WTC11 (cell line): ENCODE results near the gene OLFML2B. TPM values are rescaled to one million over a fixed set of nuclear protein-coding genes. Genes with fewer than 3 reads are reported as not detected.

Source experiments
- ATAC-seq: fragments of 200-7000 bp; cut with Tn5 transposase; 2 replicates; pipeline ENCODE4 v1.10.0; 2021; ENCODE audit warnings: mild to moderate bottlenecking, moderate library complexity
- CTCF ChIA-PET: fragments of 300-600 bp; sonication (Branson Sonifier 250); formaldehyde crosslinking; loops from one replicate; lab custom pipeline; 2021; ENCODE audit warnings: antibody characterized with exemption; lab: Charles Lee
- POLR2A ChIA-PET: fragments of 350-600 bp; sonication (Branson Sonifier 250); formaldehyde crosslinking; loops from one replicate; lab custom pipeline; 2021; ENCODE audit warnings: antibody characterized with exemption; lab: Charles Lee
- DNase-seq: peaks from one replicate; pipeline ENCODE4 v3.0.0; 2021; ENCODE audit warnings: low spot score
- H3K27ac Mint-ChIP-seq: 2 replicates; pipeline ENCODE4 v1.8.0; 2021; ENCODE audit warnings: mixed read lengths
- H3K27me3 Mint-ChIP-seq: 2 replicates; pipeline ENCODE4 v1.8.0; 2021; ENCODE audit warnings: low read depth, mild to moderate bottlenecking, moderate library complexity, mixed read lengths
- H3K36me3 Mint-ChIP-seq: 2 replicates; pipeline ENCODE4 v1.8.0; 2021; ENCODE audit warnings: mixed read lengths
- H3K4me1 Mint-ChIP-seq: 2 replicates; pipeline ENCODE4 v1.8.0; 2022; ENCODE audit warnings: mixed read lengths
- H3K4me3 Mint-ChIP-seq: 2 replicates; pipeline ENCODE4 v1.8.0; 2021; ENCODE audit warnings: mild to moderate bottlenecking, moderate library complexity, mixed read lengths
- H3K9me3 Mint-ChIP-seq: 2 replicates; pipeline ENCODE4 v1.8.0; 2021; ENCODE audit warnings: mixed read lengths
- AR ChIP-seq: fragments of 250-450 bp; sonication (Bioruptor Pico); IDR thresholded peaks from 2 replicates; pipeline ENCODE4 v1.9.0; 2021; ENCODE audit warnings: mild to moderate bottlenecking
- E2F1 ChIP-seq: sonication (generic); formaldehyde crosslinking; IDR thresholded peaks from 2 replicates; pipeline ENCODE4 v1.8.0; 2022; ENCODE audit warnings: mild to moderate bottlenecking, missing genetic modification reagents
- IRF1 ChIP-seq: sonication (generic); formaldehyde crosslinking; IDR thresholded peaks from 2 replicates; pipeline ENCODE4 v1.8.0; 2023; ENCODE audit warnings: missing genetic modification reagents
- MYBL2 ChIP-seq: sonication (generic); formaldehyde crosslinking; IDR thresholded peaks from 2 replicates; pipeline ENCODE4 v1.8.1; 2023; ENCODE audit warnings: mild to moderate bottlenecking, moderate library complexity, missing genetic modification reagents
- NR1H2 ChIP-seq: sonication (generic); formaldehyde crosslinking; IDR thresholded peaks from 2 replicates; pipeline ENCODE4 v1.9.0; 2021; ENCODE audit warnings: mild to moderate bottlenecking, moderate library complexity, missing genetic modification reagents
- NR2C2 ChIP-seq: sonication (generic); formaldehyde crosslinking; IDR thresholded peaks from 2 replicates; pipeline ENCODE4 v1.8.0; 2022; ENCODE audit warnings: mild to moderate bottlenecking, missing genetic modification reagents
- RORB ChIP-seq: fragments of 250-450 bp; sonication (Bioruptor Pico); IDR thresholded peaks from 2 replicates; pipeline ENCODE4 v1.9.0; 2021; ENCODE audit warnings: mild to moderate bottlenecking
- SOX15 ChIP-seq: fragments of 250-450 bp; sonication (Bioruptor Pico); IDR thresholded peaks from 2 replicates; pipeline ENCODE4 v1.9.0; 2021; ENCODE audit warnings: mild to moderate bottlenecking
- ZNF138 ChIP-seq: sonication (generic); formaldehyde crosslinking; conservative IDR thresholded peaks from 2 replicates; pipeline ENCODE4 v1.8.1; 2022; ENCODE audit warnings: mild to moderate bottlenecking, moderate library complexity, missing genetic modification reagents
- ZNF317 ChIP-seq: sonication (generic); formaldehyde crosslinking; IDR thresholded peaks from 2 replicates; pipeline ENCODE4 v1.8.1; 2023; ENCODE audit warnings: low read depth, mild to moderate bottlenecking, moderate library complexity, missing genetic modification reagents, borderline replicate concordance
- ZNF425 ChIP-seq: fragments of 250-450 bp; sonication (Bioruptor Pico); conservative IDR thresholded peaks from 2 replicates; pipeline ENCODE4 v1.9.0; 2021; ENCODE audit warnings: mild to moderate bottlenecking
- ZNF512 ChIP-seq: sonication (generic); formaldehyde crosslinking; IDR thresholded peaks from 2 replicates; pipeline ENCODE4 v1.8.1; 2022; ENCODE audit warnings: missing genetic modification reagents, borderline replicate concordance
- total RNA-seq: library from RNA; stranded (reverse); gene quantifications from 3 replicates; pipeline ENCODE4 v1.2.3, GENCODE V29; 2021
- TF ChIP-seq, protein P1 (sequence below): sonication (generic); formaldehyde crosslinking; IDR thresholded peaks from 2 replicates; pipeline ENCODE4 v1.8.1; 2022; ENCODE audit warnings: low read depth, mild to moderate bottlenecking, moderate library complexity, missing genetic modification reagents, borderline replicate concordance
- TF ChIP-seq, protein P2 (sequence below): sonication (generic); formaldehyde crosslinking; IDR thresholded peaks from 2 replicates; pipeline ENCODE4 v1.8.1; 2023; ENCODE audit warnings: mild to moderate bottlenecking, moderate library complexity, missing genetic modification reagents
- TF ChIP-seq, protein P3 (sequence below): sonication (generic); formaldehyde crosslinking; IDR thresholded peaks from 2 replicates; pipeline ENCODE4 v1.8.1; 2023; ENCODE audit warnings: mild to moderate bottlenecking, missing genetic modification reagents, borderline replicate concordance

The OLFML2B gene
- total RNA-seq, 1 experiment from 2014 or later: 4.9 TPM

DNA sequence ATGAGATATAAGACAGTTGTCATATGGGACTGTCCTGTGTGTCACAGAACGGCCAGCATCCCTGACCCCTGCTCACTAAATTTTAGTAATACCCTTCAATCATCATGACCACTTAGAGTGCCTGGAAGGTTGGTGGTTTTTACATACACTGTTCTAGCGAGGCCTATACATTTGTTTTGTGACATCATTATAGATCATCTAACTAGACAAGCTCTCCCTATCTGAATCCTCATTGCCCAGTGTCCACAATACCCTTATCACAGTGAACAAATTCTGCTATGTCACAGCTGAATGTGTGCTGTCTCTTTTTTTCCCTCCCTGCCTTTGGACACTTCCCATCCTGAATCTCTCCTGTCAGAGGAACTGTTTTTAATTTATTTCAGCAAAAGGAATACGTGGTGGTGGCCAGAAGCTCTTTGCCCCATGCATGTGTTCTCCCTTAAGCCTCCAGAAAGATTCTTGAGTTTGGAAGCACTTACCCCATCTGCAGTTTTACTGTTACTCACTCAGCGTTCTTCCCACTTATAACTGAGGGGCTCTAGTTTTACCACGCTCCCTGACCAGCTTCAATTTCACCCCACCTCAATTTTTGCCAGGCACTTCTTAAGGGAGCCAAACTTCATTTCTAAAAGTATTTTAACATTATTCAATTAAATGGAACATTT is 70.3 kb downstream of the OLFML2B start (continued):
- TF ChIP-seq, protein P1, sequence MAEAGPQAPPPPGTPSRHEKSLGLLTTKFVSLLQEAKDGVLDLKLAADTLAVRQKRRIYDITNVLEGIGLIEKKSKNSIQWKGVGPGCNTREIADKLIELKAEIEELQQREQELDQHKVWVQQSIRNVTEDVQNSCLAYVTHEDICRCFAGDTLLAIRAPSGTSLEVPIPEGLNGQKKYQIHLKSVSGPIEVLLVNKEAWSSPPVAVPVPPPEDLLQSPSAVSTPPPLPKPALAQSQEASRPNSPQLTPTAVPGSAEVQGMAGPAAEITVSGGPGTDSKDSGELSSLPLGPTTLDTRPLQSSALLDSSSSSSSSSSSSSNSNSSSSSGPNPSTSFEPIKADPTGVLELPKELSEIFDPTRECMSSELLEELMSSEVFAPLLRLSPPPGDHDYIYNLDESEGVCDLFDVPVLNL (CRISPR knock-in tag): no peak
- TF ChIP-seq RORB (CRISPR knock-in tag) (no peak), AR (CRISPR knock-in tag) (no peak), NR2C2 (CRISPR knock-in tag) (no peak), ZNF425 (CRISPR knock-in tag) (no peak)
- TF ChIP-seq, protein P2, sequence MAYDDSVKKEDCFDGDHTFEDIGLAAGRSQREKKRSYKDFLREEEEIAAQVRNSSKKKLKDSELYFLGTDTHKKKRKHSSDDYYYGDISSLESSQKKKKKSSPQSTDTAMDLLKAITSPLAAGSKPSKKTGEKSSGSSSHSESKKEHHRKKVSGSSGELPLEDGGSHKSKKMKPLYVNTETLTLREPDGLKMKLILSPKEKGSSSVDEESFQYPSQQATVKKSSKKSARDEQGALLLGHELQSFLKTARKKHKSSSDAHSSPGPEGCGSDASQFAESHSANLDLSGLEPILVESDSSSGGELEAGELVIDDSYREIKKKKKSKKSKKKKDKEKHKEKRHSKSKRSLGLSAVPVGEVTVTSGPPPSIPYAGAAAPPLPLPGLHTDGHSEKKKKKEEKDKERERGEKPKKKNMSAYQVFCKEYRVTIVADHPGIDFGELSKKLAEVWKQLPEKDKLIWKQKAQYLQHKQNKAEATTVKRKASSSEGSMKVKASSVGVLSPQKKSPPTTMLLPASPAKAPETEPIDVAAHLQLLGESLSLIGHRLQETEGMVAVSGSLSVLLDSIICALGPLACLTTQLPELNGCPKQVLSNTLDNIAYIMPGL (CRISPR knock-in tag): no peak
- TF ChIP-seq, protein P3, sequence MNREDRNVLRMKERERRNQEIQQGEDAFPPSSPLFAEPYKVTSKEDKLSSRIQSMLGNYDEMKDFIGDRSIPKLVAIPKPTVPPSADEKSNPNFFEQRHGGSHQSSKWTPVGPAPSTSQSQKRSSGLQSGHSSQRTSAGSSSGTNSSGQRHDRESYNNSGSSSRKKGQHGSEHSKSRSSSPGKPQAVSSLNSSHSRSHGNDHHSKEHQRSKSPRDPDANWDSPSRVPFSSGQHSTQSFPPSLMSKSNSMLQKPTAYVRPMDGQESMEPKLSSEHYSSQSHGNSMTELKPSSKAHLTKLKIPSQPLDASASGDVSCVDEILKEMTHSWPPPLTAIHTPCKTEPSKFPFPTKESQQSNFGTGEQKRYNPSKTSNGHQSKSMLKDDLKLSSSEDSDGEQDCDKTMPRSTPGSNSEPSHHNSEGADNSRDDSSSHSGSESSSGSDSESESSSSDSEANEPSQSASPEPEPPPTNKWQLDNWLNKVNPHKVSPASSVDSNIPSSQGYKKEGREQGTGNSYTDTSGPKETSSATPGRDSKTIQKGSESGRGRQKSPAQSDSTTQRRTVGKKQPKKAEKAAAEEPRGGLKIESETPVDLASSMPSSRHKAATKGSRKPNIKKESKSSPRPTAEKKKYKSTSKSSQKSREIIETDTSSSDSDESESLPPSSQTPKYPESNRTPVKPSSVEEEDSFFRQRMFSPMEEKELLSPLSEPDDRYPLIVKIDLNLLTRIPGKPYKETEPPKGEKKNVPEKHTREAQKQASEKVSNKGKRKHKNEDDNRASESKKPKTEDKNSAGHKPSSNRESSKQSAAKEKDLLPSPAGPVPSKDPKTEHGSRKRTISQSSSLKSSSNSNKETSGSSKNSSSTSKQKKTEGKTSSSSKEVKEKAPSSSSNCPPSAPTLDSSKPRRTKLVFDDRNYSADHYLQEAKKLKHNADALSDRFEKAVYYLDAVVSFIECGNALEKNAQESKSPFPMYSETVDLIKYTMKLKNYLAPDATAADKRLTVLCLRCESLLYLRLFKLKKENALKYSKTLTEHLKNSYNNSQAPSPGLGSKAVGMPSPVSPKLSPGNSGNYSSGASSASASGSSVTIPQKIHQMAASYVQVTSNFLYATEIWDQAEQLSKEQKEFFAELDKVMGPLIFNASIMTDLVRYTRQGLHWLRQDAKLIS: no peak

- Mint-ChIP-seq H3K4me3 (no peak overlapping the region), H3K27me3 (no peaks in the 10 kb centered on the region), H3K4me1 (peaks cover 6% of the 10 kb centered on the region), H3K36me3 (no peaks in the 10 kb centered on the region), H3K9me3 (no peaks in the 10 kb centered on the region), H3K27ac (no peak overlapping the region)
- CTCF ChIA-PET: interaction anchor here (1.1 kb wide), 1 partner anchor 84 kb away, joined by 3 read pairs; no protein-coding TSS in a partner anchor
- ATAC-seq (no peak), DNase-seq (no peak)
- POLR2A ChIA-PET: no interaction called here
- TF ChIP-seq ZNF512 (CRISPR knock-in tag) (no peak), ZNF138 (CRISPR knock-in tag) (no peak), NR1H2 (CRISPR knock-in tag) (no peak), MYBL2 (no peak), E2F1 (CRISPR knock-in tag) (no peak), SOX15 (CRISPR knock-in tag) (no peak), IRF1 (CRISPR knock-in tag) (no peak), ZNF317 (no peak)
Measured at GRCh38 chr1:161952607-161953172, 71.0 kb downstream of the OLFML2B start.
